ENCODE results near the gene NYAP2.

The NYAP2 gene

DNA sequence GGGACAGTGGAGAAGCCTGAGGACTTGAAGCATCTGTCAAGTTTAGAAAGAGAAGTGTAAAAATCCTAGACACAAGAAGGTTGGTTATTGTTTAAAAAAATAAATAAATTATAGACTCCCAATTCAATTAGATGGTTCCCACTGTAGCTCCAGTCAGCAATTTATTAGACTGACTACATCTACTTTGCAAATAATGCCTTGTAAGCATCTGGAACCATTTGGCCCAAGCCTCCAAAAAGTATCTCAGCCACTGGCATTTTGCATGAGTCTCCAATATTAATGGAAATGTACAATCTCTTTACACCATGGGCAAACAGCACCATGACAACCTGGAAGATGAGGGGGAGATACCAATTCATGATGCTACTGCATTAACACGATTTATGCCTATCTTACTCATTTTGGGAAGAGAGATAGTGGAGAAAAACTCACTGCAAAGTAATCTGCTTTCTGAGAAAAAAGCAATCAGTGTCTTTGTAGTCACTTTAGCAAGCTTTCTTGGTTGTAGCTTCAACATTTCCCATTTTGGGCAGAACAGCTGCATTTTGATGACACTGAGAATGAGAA, 2.8 kb downstream of the NYAP2 start:
- TF ChIP-seq, protein P1, sequence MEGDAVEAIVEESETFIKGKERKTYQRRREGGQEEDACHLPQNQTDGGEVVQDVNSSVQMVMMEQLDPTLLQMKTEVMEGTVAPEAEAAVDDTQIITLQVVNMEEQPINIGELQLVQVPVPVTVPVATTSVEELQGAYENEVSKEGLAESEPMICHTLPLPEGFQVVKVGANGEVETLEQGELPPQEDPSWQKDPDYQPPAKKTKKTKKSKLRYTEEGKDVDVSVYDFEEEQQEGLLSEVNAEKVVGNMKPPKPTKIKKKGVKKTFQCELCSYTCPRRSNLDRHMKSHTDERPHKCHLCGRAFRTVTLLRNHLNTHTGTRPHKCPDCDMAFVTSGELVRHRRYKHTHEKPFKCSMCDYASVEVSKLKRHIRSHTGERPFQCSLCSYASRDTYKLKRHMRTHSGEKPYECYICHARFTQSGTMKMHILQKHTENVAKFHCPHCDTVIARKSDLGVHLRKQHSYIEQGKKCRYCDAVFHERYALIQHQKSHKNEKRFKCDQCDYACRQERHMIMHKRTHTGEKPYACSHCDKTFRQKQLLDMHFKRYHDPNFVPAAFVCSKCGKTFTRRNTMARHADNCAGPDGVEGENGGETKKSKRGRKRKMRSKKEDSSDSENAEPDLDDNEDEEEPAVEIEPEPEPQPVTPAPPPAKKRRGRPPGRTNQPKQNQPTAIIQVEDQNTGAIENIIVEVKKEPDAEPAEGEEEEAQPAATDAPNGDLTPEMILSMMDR (IDR thresholded peaks at IDR 0.05; ENCODE audit: low read depth, low read length), result no peak
- no peak overlapping the region for H3K4me3 ChIP-seq (ENCODE audit: low read depth, low read length)
- in situ Hi-C loops (cut with HindIII; ENCODE audit: low sequenced_read_pairs), result no loop called here
- DNase-seq (ENCODE audit: low read depth, low spot score), result no peak

DNA sequence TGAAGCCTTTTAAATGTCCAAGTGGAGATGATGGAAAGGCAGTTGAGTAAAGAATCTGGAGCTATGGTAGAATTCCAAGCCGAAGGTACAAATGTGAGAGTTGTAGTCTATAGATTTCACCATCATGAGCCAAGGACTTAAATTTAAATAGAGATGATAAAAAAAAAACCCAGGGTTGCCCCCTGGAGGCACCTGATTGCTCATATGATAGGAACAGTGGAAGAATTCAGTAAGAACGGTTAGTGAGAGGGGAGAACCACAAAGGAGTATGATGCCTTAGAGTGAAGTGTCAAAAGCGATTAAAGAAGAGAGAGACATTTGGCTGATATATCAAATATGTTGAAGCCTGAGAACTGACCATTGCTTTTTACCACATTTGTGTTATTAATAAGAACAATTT, 11.9 kb downstream of the NYAP2 start:
- TF ChIP-seq, protein P1 (IDR thresholded peaks at IDR 0.05; ENCODE audit: low read depth, low read length), result no peak
- in situ Hi-C loops (cut with HindIII; ENCODE audit: low sequenced_read_pairs), result no loop called here
- DNase-seq (ENCODE audit: low read depth, low spot score), result no peak
- no peak overlapping the region for H3K4me3 ChIP-seq (ENCODE audit: low read depth, low read length)

DNA sequence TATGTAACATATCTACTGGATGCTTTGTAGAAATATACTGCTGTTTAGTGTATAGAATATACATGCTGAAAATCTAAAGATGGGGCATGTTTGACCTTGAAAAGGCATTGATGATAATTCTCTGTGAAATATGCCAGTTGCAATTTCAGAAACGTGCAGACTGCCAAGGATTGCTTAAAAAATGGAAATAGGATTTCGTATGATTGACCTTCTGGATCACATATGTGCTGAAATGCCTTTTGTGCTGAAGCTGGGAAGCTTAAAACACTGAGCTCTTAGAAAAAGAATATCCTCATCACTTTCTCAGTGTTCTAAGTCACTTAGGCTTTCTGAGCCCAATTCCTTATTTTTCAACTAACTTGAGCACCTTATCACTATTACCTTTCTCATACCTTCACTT, 14.3 kb downstream of the NYAP2 start:
- in situ Hi-C loops (cut with HindIII; ENCODE audit: low sequenced_read_pairs), result no loop called here
- TF ChIP-seq, protein P1 (IDR thresholded peaks at IDR 0.05; ENCODE audit: low read depth, low read length), result no peak
- no peak for DNase-seq (ENCODE audit: low read depth, low spot score)
- H3K4me3 ChIP-seq (ENCODE audit: low read depth, low read length), result no peak overlapping the region

DNA sequence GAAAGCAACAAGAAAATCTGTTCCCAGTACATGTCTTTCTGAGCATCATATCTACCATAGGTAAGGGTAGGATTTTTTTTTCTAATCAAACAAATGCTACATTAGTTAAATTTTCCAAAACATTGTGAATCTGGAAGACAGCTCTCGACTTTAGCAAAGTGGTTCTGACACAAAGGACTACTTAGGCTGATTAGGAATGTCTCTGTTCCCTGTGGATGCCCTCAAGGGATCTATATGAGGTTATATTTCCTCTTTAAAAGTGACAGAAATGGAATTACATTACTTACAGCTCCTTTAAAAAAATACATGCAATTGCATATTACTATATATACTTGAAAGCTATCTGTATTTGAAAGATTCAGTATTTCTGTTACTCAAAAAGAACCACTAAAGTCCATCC, 15.4 kb downstream of the NYAP2 start:
- TF ChIP-seq, protein P1 (IDR thresholded peaks at IDR 0.05; ENCODE audit: low read depth, low read length), result no peak
- in situ Hi-C loops (cut with HindIII; ENCODE audit: low sequenced_read_pairs), result no loop called here
- H3K4me3 ChIP-seq (ENCODE audit: low read depth, low read length), result no peak overlapping the region
- DNase-seq (ENCODE audit: low read depth, low spot score), result no peak

DNA sequence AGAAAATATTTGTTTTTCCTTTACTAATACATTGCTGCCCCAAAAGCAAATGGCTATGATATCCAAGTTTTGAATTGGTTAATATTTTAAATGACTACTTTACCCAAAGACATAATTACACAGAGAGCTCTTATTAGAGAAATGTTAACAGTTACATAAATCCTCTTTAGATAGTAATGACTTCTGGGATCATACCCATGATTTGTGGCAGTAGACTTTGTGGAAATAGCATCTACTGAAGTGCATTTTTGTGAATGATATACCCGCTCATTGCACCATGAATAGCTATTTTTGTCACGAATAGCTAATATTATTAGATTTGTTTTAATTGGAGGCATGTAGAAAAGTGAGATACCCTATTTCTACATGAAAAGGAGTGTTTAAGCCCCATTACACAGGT, 15.8 kb downstream of the NYAP2 start:
- in situ Hi-C loops (cut with HindIII; ENCODE audit: low sequenced_read_pairs), result no loop called here
- no peak overlapping the region for H3K4me3 ChIP-seq (ENCODE audit: low read depth, low read length)
- DNase-seq (ENCODE audit: low read depth, low spot score), result no peak
- TF ChIP-seq, protein P1 (IDR thresholded peaks at IDR 0.05; ENCODE audit: low read depth, low read length), result no peak

DNA sequence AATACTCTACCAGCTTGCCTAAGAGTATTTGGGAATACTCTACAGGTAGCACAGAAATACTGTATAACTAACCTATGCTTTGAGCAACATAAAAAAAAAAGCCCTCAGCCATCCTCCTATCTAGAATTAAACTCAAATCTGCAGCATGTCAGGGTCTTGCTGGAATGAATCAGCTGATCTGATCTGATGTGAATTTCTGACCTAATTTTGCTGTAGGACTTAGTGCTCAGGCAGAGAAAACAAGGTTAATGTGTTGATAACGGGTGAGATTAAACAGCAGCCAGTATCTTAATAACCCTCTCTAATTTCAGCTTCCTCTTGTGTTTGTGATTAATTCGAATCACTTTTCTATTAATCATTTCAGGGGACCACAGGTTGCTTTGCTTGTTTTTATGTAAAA, 16.3 kb downstream of the NYAP2 start:
- in situ Hi-C loops (cut with HindIII; ENCODE audit: low sequenced_read_pairs), result no loop called here
- TF ChIP-seq, protein P1 (IDR thresholded peaks at IDR 0.05; ENCODE audit: low read depth, low read length), result no peak

More for the DNA sequence above, 16.3 kb downstream of the NYAP2 start:
- H3K4me3 ChIP-seq (ENCODE audit: low read depth, low read length), result no peak overlapping the region
- DNase-seq (ENCODE audit: low read depth, low spot score), result no peak

All from astrocyte of the spinal cord (primary cell).